ENCODE measurements around the gene SLC16A1.

SLC16A1 gene

GRCh38 chr1:112878321-112878720 is 77.7 kb downstream of the SLC16A1 start:
- no peak for DNase-seq

GRCh38 chr1:112877750-112878149 is 78.2 kb downstream of the SLC16A1 start:
- no peak for DNase-seq

GRCh38 chr1:112876315-112876714 is 79.7 kb downstream of the SLC16A1 start:
- DNase-seq: no peak

GRCh38 chr1:112872551-112872962 is 83.4 kb downstream of the SLC16A1 start:
- DNase-seq: no peak

GRCh38 chr1:112870887-112871646 is 84.9 kb downstream of the SLC16A1 start:
- DNase-seq: no peak

- no peak for DNase-seq
These were observed 86.1 kb downstream of the SLC16A1 start for GRCh38 chr1:112869895-112870294.

GRCh38 chr1:112868191-112868590 is 87.8 kb downstream of the SLC16A1 start:
- no peak for DNase-seq

GRCh38 chr1:112866981-112867380 is 89.0 kb downstream of the SLC16A1 start:
- no peak for DNase-seq

- no peak for DNase-seq
These were observed 89.8 kb downstream of the SLC16A1 start for GRCh38 chr1:112866151-112866550.

GRCh38 chr1:112862753-112863426 is 93.1 kb downstream of the SLC16A1 start:
- no peak for DNase-seq

Data from CD4-positive, alpha-beta T cell treated with Interleukin-17A for 1 hour (primary cell).